ENCODE measurements around the gene AGTRAP. TPM values are rescaled to one million over a fixed set of nuclear protein-coding genes. Genes with fewer than 3 reads are reported as not detected.

Gene AGTRAP
- polyA plus RNA-seq, 4 donors, result 43.2 to 61.6 (median 44.4) TPM

DNA sequence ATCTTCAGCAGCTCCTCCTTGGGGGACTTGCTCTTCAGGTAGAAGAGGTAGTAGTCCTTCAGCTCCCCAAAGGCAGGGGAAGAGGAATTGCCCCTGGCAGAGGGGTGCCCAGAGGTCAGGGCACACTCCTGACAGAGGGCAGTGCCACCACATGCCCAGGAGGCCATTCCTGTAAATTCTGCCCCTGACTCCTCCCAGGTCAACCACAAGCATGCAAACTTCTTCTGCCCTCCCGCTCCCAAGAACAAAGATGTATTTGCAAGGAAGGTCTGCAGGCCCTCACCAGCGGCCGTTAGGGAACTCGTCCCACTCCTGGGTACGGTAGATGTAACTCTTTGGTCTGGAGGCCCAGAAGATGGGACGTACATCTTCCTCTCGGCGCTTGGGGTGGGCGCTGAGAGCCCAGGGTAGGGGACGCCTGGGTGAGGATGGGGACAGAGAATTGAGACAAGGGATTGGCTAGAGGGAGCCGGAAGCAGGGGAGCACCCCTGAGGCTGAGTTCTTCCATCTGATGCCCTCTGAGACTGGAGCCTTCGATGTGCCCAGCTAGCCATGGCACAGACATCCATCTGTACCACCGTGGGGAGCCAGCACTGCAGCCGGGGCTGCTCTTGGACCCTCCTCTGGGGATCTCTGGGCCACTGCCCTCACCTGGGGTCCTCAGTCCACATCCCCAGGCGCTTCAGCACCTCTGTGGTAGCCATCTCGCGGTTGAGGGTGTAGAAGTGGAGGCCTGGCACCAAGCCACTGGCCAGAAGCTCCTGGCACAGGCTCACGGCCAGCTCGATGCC, 58.7 kb downstream of the AGTRAP start:
- no peak for DNase-seq (ENCODE audit: low read depth in 4 of 4, low spot score in 3 of 4)

DNA sequence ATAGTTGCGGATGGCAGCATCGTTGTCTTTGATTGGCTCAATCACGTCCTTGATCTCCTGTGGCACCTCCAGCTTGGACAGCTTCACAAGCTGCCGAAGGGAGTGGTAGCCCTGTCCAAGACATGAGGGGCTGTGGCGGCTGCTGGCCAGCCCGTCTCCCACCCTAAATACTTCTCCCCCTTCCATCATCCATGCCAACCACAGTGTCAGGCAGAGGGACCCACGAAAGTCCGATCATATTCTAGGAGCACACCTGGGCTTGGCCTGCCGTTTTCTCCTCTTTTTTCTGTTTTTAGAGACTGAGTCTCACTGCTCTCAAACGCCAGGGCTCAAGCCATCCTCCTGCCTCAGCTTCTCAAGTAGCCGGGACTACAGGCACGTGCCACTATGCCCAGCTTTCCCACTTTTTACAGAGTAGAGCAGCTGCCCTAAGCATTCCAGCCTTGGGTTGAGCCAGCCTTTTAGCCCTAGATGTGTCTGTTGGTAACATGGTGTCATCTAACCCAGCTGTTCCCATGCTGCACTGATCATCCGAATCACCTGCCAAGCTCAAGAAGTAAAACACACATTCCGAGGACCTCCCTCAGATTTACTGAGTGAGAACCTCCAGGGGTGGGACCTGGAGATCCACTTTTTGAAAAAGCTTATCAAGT, 59.4 kb downstream of the AGTRAP start:
- DNase-seq (ENCODE audit: low read depth in 4 of 4, low spot score in 3 of 4), result no peak

DNA sequence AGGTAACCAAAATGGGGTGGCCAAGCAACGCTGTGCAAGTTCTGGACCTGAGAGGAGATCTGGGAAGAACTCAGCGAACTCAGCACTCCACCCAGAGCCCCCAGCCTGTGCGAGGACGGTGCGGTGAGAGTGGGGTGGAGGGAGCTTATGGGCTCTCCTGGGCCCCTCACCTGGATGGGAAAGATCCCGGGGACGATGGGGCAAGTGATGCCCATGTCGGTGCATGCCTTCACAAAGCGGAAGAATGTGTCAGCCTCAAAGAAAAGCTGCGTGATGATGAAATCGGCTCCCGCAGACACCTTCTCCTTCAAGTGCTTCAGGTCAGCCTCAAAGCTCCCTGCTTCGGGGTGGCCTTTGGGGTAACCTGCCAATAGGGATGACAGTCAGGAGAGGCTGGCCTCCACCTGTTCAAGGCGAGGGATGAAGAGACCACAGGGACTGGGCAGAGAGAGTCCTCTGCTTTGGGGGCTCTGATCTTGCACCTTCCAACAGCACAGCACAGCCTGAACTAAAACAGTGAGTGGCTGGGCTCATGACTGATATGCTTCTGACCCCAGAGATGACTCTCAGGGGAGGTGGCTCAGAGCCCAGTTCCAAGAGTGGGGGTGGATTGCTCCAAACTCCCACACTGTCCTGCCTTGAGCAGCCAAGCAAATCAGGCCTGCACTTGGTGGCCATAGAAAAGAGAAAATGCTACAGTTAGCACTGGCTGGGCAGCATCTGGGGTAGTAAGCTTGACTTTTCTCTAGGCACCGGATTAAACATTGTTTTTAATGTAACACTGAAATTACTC, 60.3 kb downstream of the AGTRAP start:
- no peak for DNase-seq (ENCODE audit: low read depth in 4 of 4, low spot score in 3 of 4)

DNA sequence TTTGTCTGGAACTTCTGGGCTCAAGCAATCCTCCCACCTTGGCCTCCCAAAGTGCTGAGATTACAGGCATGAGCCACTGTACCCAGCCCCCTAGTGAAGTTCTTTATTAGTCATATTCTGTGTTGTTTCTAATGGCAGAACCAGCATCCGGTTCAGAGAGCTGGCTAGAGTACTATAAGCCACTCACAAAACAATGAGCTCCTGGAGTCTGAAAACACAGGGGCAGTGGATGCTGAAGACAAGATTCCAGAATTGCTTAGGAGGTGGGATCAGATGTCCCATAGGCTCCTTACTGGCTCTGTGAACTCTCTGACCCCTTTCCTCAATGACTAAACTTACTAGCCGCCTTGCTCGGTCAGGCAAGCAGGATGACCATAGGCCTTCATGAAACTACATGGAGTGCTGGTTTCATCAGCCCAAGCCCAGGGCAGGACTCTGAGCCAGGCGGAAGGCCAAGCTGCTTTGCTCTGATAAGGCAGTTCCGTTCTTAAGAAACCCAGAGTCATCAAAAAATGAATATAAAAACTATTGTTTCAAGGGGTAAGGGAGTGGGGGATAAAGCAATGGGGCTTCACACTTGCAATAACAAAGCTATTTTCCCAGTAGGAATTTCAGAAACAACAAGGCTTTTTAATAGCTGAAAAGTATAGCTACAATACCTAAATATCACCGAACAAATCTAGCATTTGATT, 61.7 kb downstream of the AGTRAP start:
- DNase-seq (ENCODE audit: low read depth in 4 of 4, low spot score in 3 of 4), result no peak

DNA sequence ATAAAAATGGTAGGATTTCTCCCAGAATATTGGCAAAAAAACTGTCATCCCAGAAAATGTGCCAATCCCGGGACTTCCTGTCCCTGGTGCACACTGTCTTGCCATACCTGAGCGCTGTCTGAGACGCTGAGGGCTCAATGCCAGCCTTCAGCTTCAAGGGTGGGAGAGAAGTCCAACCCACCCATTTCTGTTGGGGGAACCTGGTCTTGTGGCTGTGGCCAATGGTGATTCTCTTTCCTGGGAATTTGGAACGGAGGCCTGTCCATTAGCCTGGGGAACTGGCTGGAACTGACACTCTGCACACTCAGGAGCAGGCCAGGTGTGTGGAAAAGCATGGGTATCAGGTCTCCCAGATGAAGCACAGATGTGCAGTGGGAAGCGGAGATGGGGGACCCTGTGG, 63.2 kb downstream of the AGTRAP start:
- no peak for DNase-seq (ENCODE audit: low read depth in 4 of 4, low spot score in 3 of 4)

DNA sequence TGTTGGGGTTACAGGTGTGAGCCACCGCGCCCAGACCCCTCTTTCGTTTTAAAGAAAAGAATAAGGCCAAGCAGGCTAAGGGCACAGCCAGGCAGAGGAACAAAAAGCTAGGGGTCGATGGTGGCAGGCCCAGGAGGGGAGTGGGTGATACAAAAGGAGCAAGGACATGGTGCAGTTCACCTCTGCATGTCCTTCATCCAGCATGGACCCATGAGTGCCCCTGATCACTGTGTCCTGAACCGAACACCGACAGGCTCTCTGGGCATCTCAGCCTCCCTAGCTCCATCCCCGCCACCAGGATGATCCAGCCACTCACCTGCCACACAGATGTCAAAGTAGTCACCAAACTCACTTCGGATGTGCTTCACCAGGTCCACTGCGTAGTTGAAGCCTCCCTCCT, 64.0 kb downstream of the AGTRAP start:
- no peak for DNase-seq (ENCODE audit: low read depth in 4 of 4, low spot score in 3 of 4)

DNA sequence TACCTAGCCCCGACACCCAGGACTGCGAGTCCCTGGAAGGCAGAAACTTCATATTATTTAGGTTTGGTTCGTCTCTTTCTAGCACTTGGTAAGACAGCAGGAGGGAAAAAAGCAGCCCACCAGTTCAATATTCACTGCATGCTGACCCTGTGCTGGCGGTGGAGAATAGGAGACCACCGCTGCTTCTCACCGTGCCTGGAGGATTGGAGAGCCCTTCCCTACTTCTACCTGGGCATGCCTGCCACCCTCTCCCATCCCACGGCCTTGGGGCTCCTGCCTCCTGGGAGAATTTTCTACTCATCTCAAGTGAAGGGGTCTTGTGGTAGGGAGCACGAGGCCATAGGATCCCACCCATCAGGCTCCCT, 64.4 kb downstream of the AGTRAP start:
- no peak for DNase-seq (ENCODE audit: low read depth in 4 of 4, low spot score in 3 of 4)

Other genes starting within 250 kb of the AGTRAP start
- 1 to 10 TPM in 3 of 4 donors, under 1 TPM in 1; 0.98 to 2.0 (median 1.1) TPM for gene FBXO2, start 81.7 kb upstream of the AGTRAP start, polyA plus RNA-seq (ENCODE audit: insufficient read length in 4 of 4)
- 10 to 100 TPM; 15.5 to 19.6 (median 15.9) TPM for gene FBXO44, start 81.3 kb upstream of the AGTRAP start, polyA plus RNA-seq (ENCODE audit: insufficient read length in 4 of 4)
- 1 to 10 TPM; 3.6 to 7.2 (median 4.7) TPM for gene FBXO6, start 71.9 kb upstream of the AGTRAP start, polyA plus RNA-seq (ENCODE audit: insufficient read length in 4 of 4)
- gene MAD2L2, start 55.0 kb upstream of the AGTRAP start, polyA plus RNA-seq (ENCODE audit: insufficient read length in 4 of 4), result 10 to 100 TPM; 40.4 to 55.5 (median 45.4) TPM
- gene DRAXIN, start 44.4 kb upstream of the AGTRAP start, polyA plus RNA-seq (ENCODE audit: insufficient read length in 4 of 4), result 1 to 10 TPM in 3 of 4 donors, under 1 TPM in 1; 1.00 to 1.3 (median 1.1) TPM
- gene C1orf167, start 26.1 kb downstream of the AGTRAP start, polyA plus RNA-seq (ENCODE audit: insufficient read length in 4 of 4), result under 1 TPM in 3 of 4 donors, not detected in 1; 0.27 to 0.65 (median 0.37) TPM
- gene MTHFR, start 69.8 kb downstream of the AGTRAP start, polyA plus RNA-seq (ENCODE audit: insufficient read length in 4 of 4), result 10 to 100 TPM; 17.1 to 18.9 (median 18.4) TPM
- 10 to 100 TPM; 15.5 to 20.1 (median 16.6) TPM for gene CLCN6, start 70.1 kb downstream of the AGTRAP start, polyA plus RNA-seq (ENCODE audit: insufficient read length in 4 of 4)
- gene NPPA, start 111.6 kb downstream of the AGTRAP start, polyA plus RNA-seq (ENCODE audit: insufficient read length in 4 of 4), result under 1 TPM in 3 of 4 donors, not detected in 1; 0.22 to 0.44 (median 0.24) TPM
- under 1 TPM in 1 of 4 donors, not detected in 3; 0.10 TPM for gene NPPB, start 122.8 kb downstream of the AGTRAP start, polyA plus RNA-seq (ENCODE audit: insufficient read length in 4 of 4)
- 10 to 100 TPM; 39.6 to 55.3 (median 43.2) TPM for gene KIAA2013, start 190.3 kb downstream of the AGTRAP start, polyA plus RNA-seq (ENCODE audit: insufficient read length in 4 of 4)
- 100 to 1,000 TPM in 1 of 4 donors, 10 to 100 TPM in 3; 93.5 to 117 (median 96.5) TPM for gene PLOD1, start 198.6 kb downstream of the AGTRAP start, polyA plus RNA-seq (ENCODE audit: insufficient read length in 4 of 4)
- gene MFN2, start 244.3 kb downstream of the AGTRAP start, polyA plus RNA-seq (ENCODE audit: insufficient read length in 4 of 4), result 10 to 100 TPM; 62.2 to 77.5 (median 70.5) TPM

Measured in right renal pelvis (tissue), 4 donors.